GM18508 (cell line): Measurements from ENCODE around the gene MUC5B.
"Not testable (repeated sequence)": the region's sequence is repeated elsewhere in the genome, so short reads cannot be mapped to it uniquely, and the experiment has no call there.

ENCODE experiments used
- ATAC-seq: cut with Tn5 transposase; IDR thresholded peaks from one replicate; pipeline ENCODE4 v1.9.1; 2021; ENCODE audit warnings: moderate number of reproducible peaks; ENCODE audit not compliant: insufficient read depth, unreplicated experiment

The MUC5B gene

GRCh38 chr11:1242751-1243150, 19.9 kb downstream of the MUC5B start:
- ATAC-seq = not testable (repeated sequence)

DNA sequence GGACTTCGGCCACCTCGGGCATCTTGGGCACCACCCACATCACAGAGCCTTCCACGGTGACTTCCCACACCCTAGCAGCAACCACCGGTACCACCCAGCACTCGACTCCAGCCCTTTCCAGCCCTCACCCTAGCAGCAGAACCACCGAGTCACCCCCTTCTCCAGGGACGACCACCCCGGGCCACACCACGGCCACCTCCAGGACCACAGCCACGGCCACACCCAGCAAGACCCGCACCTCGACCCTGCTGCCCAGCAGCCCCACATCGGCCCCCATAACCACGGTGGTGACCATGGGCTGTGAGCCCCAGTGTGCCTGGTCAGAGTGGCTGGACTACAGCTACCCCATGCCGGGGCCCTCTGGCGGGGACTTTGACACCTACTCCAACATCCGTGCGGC, 20.7 kb downstream of the MUC5B start:
- not testable (repeated sequence) for ATAC-seq

- not testable (repeated sequence) for ATAC-seq
Observed at GRCh38 chr11:1244557-1244956, 21.7 kb downstream of the MUC5B start.

- ATAC-seq = not testable (repeated sequence)
Observed at GRCh38 chr11:1245717-1246116, 22.9 kb downstream of the MUC5B start.

DNA sequence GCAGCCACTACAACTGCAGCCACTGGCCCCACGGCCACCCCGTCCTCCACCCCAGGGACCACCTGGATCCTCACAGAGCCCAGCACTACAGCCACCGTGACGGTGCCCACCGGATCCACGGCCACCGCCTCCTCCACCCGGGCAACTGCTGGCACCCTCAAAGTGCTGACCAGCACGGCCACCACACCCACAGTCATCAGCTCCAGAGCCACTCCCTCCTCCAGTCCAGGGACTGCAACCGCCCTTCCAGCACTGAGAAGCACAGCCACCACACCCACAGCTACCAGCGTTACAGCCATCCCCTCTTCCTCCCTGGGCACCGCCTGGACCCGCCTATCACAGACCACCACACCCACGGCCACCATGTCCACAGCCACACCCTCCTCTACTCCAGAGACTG, 23.4 kb downstream of the MUC5B start:
- ATAC-seq = not testable (repeated sequence)

- ATAC-seq = not testable (repeated sequence)
Observed at GRCh38 chr11:1247026-1247425, 24.2 kb downstream of the MUC5B start.

DNA sequence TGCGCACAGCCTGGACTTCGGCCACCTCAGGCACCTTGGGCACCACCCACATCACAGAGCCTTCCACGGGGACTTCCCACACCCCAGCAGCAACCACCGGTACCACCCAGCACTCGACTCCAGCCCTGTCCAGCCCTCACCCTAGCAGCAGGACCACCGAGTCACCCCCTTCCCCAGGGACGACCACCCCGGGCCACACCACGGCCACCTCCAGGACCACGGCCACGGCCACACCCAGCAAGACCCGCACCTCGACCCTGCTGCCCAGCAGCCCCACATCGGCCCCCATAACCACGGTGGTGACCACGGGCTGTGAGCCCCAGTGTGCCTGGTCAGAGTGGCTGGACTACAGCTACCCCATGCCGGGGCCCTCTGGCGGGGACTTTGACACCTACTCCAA, 26.1 kb downstream of the MUC5B start:
- ATAC-seq = not testable (repeated sequence)

DNA sequence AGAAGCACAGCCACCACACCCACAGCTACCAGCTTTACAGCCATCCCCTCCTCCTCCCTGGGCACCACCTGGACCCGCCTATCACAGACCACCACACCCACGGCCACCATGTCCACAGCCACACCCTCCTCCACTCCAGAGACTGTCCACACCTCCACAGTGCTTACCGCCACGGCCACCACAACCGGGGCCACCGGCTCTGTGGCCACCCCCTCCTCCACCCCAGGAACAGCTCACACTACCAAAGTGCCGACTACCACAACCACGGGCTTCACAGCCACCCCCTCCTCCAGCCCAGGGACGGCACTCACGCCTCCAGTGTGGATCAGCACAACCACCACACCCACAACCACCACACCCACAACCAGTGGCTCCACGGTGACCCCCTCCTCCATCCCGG, 27.5 kb downstream of the MUC5B start:
- not testable (repeated sequence) for ATAC-seq

GRCh38 chr11:1251236-1251770, 28.4 kb downstream of the MUC5B start:
- ATAC-seq = no peak

DNA sequence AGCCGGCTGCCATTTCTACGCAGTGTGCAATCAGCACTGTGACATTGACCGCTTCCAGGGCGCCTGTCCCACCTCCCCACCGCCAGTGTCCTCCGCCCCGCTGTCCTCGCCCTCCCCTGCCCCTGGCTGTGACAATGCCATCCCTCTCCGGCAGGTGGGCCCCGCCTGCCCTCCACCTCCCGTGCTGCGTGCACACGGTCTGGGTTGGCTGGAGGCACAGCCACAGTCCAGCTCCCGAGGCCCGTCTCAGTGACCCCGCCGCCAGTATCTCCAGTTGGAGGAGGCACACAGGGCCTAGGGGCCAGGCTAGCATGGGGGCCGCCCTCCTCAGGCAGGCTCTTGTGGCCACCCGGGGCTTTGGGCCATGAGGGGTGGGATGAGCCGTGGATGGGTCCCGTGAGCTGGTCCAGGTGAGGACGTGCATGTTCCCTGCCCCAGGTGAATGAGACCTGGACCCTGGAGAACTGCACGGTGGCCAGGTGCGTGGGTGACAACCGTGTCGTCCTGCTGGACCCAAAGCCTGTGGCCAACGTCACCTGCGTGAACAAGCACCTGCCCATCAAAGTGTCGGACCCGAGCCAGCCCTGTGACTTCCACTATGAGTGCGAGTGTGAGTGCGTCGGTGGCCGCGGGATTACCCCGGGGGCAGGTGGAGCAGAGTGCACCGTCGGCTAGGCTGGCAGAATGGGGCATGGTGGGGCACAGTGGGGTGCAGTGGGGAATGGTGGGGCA, 29.7 kb downstream of the MUC5B start:
- no peak for ATAC-seq

- ATAC-seq = no peak
Observed at GRCh38 chr11:1253103-1253485, 30.2 kb downstream of the MUC5B start.

DNA sequence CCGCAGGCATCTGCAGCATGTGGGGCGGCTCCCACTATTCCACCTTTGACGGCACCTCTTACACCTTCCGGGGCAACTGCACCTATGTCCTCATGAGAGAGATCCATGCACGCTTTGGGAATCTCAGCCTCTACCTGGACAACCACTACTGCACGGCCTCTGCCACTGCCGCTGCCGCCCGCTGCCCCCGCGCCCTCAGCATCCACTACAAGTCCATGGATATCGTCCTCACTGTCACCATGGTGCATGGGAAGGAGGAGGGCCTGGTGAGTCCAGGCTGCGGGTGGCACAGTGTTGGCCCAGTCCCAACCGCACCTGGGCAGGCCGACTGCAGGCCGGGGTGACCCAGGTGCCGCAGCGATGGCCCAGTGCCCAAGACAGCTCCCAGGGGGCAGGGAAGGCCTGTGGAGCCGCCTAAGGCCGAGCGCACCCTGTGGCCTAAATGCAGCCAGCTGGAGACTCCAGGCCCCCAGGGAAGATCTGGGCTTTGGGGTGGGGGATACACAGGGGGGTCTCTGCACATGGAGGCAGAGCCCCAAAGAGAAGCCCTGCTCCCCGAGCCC, 31.3 kb downstream of the MUC5B start:
- ATAC-seq = no peak

GRCh38 chr11:1254733-1255132, 31.9 kb downstream of the MUC5B start:
- ATAC-seq = no peak

DNA sequence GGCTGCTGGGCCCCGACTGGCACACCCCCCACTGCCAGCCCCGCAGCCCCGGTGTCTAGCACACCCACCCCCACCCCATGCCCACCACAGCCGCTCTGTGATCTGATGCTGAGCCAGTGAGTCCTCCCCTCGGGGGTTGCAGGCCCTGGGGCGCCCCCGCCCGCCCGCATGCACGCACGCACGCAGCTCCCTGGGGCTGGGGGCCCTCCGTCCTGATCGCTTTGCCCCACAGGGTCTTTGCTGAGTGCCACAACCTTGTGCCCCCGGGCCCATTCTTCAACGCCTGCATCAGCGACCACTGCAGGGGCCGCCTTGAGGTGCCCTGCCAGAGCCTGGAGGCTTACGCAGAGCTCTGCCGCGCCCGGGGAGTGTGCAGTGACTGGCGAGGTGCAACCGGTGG, 32.3 kb downstream of the MUC5B start:
- no peak for ATAC-seq

GRCh38 chr11:1256257-1257045, 33.6 kb downstream of the MUC5B start:
- no peak for ATAC-seq

DNA sequence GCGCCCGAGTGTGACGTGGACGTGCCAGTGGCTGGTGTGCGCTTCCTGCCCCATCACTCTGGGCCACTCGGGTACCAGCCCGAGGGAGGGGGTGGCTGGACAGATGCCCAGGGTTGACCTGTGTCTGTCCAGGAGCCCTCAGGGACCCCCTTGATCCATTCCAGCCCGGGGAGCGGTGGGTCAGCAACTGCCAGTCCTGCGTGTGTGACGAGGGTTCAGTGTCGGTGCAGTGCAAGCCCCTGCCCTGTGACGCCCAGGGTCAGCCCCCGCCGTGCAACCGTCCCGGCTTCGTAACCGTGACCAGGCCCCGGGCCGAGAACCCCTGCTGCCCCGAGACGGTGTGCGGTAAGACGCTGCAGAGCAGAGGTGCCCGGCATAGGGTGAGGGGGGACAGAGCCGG, 34.5 kb downstream of the MUC5B start:
- ATAC-seq = no peak

- ATAC-seq = no peak
Observed at GRCh38 chr11:1257916-1258315, 35.0 kb downstream of the MUC5B start.

DNA sequence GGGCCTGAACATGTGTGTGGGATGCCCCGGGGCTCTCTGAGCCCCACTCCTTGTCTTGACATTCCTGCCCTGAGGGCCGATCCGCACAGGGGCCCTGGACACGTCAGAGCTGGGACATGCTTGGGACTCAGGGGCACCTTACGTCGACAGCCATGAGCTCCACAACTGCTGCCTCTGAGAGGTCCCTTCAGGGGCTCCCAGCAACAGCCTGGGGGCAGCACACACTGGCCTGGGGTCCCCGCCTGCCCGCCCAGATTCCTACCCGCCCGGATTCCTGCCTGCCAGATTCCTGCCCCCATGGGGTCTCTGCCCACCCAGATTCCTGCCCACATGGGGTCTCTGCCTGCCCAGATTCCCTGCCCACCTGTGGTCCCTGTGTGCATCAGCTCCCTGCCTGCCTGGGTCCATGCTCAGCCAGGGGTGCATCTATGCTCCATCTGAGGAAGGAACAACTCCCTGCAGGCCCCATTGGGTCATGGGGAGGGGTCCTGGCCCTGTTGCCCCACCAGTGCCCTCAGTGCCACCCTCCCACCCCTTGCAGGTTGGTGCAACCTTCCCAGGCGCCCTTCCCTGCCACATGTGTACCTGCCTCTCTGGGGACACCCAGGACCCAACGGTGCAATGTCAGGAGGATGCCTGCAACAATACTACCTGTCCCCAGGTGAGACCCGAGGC, 35.7 kb downstream of the MUC5B start:
- ATAC-seq = no peak

DNA sequence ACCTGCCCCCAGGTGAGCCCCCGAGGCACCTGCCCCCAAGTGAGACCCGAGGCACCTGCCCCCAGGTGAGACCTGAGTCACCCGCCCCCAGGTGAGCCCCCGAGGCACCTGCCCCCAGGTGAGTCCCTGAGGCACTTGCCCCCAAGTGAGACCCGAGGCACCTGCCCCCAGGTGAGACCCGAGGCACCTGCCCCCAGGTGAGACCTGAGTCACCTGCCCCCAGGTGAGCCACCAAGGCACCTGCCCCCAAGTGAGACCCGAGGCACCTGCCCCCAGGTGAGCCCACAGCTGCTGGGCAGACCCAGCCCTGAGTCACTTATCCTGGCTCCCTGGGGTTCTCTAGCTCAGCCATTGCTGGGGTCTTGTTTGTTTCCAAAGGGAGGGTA, 36.2 kb downstream of the MUC5B start:
- no peak for ATAC-seq

- ATAC-seq = no peak
Observed at GRCh38 chr11:1259561-1259960, 36.7 kb downstream of the MUC5B start.
